Fibroblast of pulmonary artery (primary cell): ENCODE data around the gene ERC2.

Experiments used
- DNase-seq: peaks from one replicate; pipeline ENCODE4 v3.0.0-alpha.2; 2010; ENCODE audit warnings: low read depth
- H3K4me3 ChIP-seq: replicated peaks from 2 replicates; pipeline ENCODE4 v1.5.1; 2011; ENCODE audit warnings: low read depth, mild to moderate bottlenecking, control low read depth, low read length, moderate library complexity
- CTCF ChIP-seq: IDR thresholded peaks from 2 replicates; pipeline ENCODE4 v1.5.1; 2011; ENCODE audit warnings: mild to moderate bottlenecking, control low read depth, low read length, inconsistent platforms; ENCODE audit errors: missing control alignments

ERC2 gene

GRCh38 chr3:55969634-55970033 is 498.6 kb downstream of the ERC2 start:
- DNase-seq = no peak
- no peak for TF ChIP-seq CTCF
- no peak overlapping the region for H3K4me3 ChIP-seq

GRCh38 chr3:55968331-55968730 is 499.9 kb downstream of the ERC2 start:
- H3K4me3 ChIP-seq = no peak overlapping the region
- no peak for TF ChIP-seq CTCF
- DNase-seq = peak; percentile 23

- TF ChIP-seq CTCF = no peak
- DNase-seq = no peak
- H3K4me3 ChIP-seq = no peak overlapping the region
Measured at GRCh38 chr3:55966566-55966965, 501.7 kb downstream of the ERC2 start.

GRCh38 chr3:55965776-55966175 is 502.5 kb downstream of the ERC2 start:
- no peak for DNase-seq
- no peak overlapping the region for H3K4me3 ChIP-seq
- no peak for TF ChIP-seq CTCF

GRCh38 chr3:55964491-55964985 is 503.7 kb downstream of the ERC2 start:
- no peak overlapping the region for H3K4me3 ChIP-seq
- no peak for DNase-seq
- no peak for TF ChIP-seq CTCF

GRCh38 chr3:55963601-55964000 is 504.7 kb downstream of the ERC2 start:
- no peak for TF ChIP-seq CTCF
- DNase-seq = no peak
- H3K4me3 ChIP-seq = no peak overlapping the region

GRCh38 chr3:55959471-55960080 is 508.7 kb downstream of the ERC2 start:
- no peak overlapping the region for H3K4me3 ChIP-seq
- no peak for TF ChIP-seq CTCF
- DNase-seq = no peak
